NOMO-1 treated with dmso at 0.1 percent for 144 hours (cell line): Measurements from ENCODE around the gene GUK1.
A peak's percentile ranks its signal among the peaks of the same experiment; 100 is the strongest.

Experiments
- DNase-seq: peaks from one replicate; lab custom pipeline; 2025; ENCODE audit not compliant: unreplicated experiment; lab: John Stamatoyannopoulos, UW

The GUK1 gene, protein sequence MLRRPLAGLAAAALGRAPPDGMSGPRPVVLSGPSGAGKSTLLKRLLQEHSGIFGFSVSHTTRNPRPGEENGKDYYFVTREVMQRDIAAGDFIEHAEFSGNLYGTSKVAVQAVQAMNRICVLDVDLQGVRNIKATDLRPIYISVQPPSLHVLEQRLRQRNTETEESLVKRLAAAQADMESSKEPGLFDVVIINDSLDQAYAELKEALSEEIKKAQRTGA

DNA sequence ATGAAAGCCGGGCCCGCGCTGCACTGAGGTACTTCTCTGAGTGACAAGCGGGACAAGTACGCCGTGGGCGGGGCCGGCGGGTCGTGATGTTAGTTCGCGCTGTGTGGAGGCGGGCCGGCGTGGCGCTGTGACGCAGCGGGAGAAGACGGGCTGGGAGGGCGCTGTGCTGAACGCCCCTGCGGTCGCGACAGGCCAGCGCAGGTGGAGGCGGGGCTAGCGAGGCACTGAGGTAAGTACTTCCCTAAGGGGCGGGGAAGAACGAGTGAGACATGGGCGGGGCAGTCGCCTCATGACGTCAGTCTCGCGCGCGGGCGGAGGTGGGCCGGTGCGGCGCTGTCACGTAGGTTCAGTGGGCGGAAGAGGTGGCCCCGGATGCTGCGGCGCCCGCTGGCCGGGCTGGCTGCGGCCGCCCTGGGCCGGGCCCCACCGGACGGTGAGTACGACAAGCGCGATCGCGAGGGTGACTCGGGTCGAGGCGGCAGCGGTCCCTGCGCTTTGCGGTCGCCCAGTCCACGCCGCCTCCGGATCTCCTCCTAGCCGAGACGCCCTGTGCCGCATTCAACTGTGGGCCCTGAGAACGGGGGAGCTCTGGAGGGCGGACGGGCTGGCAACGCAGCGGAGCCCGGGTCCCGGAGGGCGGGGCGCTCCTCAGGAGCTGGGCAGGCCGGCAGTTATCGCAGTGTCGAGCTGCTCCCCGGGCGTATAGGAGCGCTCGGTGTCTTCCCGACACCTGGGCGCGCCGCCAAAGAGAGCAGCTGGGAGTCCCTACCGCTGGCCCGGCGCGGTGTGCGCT, at the start of gene GUK1:
Gene GUK1 (plus strand): TSS at position 349 of the 793 bp plus-strand sequence. CDS start 24 bp downstream, at position 373.
- DNase-seq = peak; percentile 99

DNA sequence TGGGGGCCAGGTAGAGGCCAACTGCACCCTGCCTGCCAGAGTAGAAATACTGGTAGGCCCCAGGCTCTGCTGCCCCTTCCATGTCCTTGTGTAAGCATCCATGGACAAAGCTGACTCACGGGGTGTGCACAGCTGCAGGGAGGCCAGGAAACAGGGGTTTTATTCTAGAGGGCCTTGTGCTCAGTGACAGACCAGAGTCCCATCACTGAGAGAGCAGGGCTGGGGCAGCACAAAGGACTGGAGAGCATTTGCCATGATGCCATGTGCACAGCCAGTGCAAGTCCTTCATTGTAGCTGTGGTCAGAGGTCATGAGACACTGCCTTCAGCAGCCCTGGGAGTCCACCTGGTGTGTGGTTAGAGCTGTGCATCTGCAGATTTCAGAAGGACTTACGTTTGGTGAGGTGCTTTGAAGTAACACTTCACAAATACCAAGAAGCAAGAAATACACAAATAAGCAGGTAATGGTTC, 49.4 kb upstream of the GUK1 start:
- no peak for DNase-seq

DNA sequence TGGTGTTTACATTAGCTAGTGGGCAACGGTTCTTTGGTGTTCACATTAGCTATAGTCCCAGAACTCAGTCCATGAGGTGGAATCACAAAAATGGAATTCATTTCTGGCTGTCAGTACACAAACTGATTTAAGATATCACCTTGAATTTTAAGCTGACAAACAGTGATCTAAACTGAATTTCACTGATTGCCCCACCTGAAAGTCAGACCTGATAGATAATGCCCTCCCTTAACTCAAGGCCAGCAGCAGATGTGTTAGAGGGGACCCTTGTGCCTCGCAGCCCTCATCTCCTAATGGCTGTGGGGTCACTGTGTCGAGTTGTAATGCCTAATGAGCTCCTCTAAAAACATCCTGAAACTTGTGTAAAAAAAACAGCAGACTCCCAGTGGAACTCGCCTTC, 49.0 kb upstream of the GUK1 start:
- no peak for DNase-seq

DNA sequence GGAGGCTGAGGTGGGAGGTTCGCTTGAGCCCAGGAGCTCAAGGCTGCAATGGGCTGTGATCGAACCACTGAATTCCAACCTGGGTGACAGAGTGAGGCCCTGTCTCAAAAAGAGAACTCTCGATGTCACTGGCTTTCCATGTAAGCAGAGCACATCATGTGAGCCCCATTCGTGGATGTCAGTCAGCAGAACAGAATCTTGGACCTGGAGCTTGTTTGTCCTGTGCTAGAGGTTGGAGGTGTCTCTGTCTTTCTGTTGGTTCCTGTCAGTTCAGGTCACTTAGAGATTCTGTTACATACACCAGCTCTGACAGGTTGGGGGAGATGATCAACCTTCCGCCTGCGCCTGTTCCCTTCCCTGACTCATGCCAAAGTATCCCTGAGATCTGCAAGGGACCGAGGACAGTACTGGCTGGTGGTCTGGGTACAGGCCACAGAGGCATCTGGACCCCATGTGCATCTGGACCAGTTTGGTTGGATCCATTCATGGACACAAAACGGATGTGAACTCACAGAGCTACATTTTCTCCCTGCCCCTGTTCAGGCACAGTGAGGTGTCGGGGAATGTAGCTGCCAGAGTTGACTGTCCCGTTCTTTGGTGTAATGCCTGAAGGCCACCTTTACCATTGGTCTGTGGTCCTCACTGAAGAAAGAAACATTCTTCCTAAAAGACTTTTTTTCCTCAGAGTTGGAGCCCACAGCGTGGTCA, 47.6 kb upstream of the GUK1 start:
- no peak for DNase-seq

DNA sequence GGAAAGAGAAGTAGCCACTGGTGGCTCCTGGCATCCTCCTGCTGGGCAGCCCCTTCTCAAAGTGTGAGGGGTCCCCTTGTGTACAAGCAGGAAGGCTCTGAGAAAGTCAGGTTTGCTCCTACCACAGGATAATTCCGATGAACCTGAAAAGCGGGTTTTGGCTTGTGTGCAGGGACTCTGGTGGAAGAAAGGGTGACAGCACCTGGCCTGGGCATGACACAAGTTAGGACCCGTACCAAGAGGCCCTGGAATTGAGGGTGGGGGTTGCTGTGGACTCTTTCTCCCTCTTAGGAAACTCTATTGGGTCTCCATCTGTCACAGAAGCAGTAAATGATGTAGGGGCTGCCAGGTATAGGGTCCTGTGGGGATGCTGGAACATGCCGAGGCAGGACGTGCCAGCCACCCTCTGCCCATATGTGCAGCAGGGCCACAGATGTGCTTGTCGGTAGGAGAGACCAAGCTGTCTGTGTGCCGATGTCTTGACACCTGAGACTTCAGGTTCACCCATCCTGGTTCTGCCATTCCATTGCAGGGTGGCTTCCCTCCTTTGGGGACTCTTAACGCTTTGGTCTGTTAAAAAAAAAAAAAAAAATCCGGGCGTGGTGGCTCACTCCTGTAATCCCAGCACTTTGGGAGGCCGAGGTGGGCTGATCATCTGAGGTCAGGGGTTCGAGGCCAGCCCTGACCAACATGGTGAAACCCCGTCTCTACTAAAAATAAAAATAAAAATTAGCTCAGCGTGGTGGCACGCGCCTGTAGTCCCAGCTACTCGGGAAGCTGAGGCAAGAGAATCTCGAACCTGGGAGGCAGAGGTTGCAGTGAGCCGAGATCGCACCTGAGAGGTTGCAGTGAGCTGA, 46.8 kb upstream of the GUK1 start:
- no peak for DNase-seq

DNA sequence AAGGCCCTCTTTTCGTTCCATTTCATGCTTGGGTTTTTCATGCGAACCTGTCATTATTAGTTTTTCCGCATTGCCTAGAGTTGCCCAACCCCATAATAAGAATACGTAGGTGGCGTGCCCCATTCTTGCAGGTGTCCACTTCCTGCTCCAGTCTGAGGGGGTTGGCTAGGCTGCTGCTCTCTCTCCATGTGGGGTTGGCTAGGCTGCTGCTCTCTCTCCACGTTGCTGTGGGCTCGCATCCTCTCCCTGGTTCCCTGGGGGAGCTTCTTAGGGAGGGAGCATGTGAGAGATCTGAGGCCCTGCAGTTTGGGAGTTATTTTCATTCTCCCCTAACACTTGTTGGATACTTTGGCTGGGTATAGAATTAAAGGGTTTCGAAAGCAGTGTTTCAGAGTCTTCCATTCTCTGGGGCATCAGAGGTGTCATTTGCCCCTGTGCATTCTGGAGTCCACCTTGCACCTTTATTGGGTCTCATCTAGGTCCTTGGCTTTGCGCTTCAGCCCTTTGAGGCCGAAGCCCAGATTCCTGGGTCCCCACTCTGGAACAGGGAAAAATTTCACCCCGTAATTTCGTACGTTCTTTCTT, 45.6 kb upstream of the GUK1 start:
- no peak for DNase-seq

DNA sequence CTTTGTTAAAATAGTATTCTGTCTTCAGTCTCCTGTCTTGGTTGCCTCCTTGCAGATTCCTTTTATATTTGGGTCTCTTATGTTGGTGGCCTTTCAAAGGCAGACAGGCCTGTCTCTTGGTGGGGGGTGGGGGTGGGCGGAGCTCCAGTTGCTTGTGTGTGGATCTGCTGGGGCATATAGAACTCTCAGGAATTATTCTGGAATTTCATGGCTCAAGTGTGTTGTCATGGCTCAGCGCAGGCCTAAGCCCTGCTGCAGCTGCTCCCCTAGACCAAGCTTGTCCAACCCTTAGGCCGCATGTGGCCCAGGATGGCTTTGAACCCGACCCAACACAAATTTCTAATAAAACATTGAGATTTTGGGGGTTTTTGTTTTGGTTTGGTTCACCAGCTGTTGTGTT, 44.9 kb upstream of the GUK1 start:
- no peak for DNase-seq

DNA sequence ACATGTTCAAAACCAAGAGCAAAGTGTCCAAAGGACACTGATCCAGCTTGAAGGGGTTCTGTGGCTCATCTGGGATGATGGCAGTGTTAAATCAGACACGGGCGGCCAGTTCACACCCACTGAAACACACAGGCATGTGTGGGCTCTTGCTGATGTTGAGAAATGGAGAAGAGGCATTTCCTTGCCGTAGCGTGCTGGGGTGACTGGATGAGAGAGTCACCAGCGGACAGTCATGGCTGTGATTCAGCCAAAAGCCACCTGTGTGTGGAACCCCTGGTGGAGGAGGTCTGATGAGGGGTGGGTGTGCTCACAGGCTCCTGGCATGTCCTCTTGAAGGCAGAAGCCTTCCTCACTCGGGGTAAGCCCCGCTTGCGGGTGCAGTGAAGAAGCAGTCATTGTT, 44.1 kb upstream of the GUK1 start:
- DNase-seq = no peak

DNA sequence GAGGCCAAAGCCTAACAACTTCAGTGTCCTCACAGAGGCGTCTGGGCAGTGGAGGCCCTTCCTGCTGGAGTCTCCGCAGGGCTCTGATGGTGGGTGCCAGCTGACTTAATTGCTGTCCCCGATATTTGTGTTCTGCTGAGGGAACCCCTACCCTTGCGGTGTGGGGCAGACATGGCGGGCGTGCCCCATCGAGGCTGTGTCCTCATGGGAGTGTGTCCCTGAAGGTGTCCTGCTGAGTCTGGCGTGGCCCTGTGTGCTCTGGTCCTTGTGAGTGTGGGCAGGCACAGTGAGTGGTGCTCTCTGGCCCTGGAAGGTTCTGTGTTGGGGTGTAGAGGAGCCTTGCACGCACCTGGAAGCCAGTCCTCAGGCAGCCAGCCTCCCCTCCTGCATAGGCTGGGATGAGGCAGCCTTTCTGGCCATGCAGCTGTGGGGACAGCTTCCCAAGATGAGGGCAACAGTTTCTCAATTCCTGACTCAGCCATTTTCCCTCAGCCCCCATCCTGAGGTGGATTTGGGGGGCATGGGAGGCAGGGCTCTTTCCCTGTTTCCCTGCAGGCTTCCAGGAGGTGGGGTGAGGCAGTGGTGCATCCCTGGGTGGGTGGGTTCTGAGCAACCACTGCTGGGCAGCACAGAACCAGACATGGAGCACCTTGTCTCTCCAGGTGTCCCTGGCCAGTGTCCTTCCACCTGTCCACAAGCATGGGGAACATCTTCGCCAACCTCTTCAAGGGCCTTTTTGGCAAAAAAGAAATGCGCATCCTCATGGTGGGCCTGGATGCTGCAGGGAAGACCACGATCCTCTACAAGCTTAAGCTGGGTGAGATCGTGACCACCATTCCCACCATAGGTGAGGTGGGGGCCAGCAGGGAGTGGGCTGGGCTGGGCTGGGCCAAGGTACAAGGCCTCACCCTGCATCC, 43.4 kb upstream of the GUK1 start:
- no peak for DNase-seq

DNA sequence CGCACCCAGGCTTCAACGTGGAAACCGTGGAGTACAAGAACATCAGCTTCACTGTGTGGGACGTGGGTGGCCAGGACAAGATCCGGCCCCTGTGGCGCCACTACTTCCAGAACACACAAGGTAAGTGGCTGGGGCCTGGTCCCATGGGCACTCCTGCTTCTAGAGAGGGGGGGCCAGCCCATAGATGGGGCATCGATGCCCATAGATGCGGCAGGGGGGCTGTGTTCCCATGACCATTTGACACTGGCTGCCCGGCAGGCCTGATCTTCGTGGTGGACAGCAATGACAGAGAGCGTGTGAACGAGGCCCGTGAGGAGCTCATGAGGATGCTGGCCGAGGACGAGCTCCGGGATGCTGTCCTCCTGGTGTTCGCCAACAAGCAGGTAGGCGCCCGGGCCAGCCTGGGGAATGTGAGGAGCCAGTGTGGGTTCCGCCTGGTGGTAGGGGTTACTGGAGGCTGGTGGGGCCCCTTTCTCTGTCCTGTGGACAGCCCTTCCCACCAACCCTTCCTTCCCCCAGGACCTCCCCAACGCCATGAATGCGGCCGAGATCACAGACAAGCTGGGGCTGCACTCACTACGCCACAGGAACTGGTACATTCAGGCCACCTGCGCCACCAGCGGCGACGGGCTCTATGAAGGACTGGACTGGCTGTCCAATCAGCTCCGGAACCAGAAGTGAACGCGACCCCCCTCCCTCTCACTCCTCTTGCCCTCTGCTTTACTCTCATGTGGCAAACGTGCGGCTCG, 42.6 kb upstream of the GUK1 start:
- no peak for DNase-seq

DNA sequence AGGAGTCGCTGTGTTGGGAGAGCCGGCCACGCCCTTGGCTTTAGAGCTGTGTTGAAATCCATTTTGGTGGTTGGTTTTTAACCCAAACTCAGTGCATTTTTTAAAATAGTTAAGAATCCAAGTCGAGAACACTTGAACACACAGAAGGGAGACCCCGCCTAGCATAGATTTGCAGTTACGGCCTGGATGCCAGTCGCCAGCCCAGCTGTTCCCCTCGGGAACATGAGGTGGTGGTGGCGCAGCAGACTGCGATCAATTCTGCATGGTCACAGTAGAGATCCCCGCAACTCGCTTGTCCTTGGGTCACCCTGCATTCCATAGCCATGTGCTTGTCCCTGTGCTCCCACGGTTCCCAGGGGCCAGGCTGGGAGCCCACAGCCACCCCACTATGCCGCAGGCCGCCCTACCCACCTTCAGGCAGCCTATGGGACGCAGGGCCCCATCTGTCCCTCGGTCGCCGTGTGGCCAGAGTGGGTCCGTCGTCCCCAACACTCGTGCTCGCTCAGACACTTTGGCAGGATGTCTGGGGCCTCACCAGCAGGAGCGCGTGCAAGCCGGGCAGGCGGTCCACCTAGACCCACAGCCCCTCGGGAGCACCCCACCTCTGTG, 41.7 kb upstream of the GUK1 start:
- no peak for DNase-seq

DNA sequence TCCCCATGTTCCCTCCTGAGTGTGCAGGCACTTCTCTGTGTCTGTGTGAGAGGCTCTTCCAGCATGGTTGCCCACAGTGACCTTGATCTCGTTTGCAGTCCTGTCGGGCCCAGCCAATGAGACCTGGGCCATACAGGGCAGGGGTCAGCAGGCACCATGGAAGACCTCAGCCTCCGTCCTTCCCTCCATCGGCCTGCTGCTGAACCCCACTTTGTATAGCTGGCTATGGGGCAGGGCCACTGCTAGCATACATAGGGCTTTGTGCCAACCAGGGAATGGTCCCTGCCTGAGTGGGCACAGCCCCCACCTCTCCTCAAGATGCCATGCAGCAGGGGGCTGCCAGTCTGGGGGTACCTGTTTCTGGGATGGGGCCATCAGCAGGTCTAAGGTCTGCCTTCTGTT, 40.7 kb upstream of the GUK1 start:
- DNase-seq = no peak

DNA sequence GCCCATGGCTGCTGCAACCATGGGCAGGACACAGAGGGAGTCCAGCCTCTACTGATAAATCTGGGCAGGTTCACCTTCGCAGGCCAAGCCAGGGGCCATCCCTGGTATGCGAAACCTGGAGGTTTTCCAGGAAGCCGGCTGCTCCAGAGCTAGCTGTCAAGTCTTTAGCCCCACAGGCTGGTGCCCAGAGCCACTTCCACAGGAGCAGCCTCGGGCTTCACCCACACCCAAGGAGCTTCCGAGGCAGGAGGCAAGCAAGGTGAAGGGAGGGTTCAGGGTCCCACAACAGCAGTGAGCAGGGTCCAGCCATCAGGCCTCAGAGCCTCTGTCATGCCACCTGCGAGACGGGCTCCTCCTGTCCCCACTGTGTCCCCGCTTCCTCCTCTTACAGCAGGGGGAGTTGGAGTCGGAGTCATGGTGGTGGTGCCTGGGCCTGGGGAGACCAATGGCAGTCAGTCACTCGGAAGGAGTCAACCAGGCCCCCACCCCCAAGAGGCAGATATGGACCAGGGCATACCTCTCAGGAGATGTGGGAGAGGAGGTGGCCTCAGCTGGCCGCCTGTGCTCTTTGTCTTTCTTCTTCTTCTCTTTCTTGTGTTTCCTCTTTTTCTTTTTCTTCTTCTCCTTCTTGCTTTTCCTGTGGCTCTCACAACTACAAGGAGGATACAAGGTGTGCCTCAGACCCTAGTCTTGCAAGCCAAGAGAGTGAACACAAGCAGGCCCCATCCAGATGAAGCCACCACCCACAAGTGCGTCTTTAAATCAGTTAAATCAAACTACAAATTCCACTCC, 39.1 kb upstream of the GUK1 start:
- no peak for DNase-seq

DNA sequence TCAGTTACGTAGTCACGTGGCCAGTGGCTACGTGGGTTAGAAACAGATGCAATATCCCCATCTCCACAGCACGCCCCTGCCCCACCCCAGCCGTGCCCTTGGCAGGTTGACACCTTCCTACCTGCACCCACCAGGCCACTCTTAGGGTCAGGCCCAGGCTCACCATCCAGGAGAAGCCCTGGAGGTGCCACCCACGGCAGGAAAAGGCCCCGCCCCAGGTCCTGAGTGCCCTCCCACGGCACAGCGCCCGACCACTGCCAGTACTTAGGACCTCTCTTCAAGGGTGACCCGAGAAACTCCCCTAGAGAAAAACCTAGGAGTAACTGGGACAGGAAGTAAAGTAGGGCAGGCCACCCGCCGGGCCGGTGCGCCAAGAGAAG, 38.5 kb upstream of the GUK1 start:
- no peak for DNase-seq

DNA sequence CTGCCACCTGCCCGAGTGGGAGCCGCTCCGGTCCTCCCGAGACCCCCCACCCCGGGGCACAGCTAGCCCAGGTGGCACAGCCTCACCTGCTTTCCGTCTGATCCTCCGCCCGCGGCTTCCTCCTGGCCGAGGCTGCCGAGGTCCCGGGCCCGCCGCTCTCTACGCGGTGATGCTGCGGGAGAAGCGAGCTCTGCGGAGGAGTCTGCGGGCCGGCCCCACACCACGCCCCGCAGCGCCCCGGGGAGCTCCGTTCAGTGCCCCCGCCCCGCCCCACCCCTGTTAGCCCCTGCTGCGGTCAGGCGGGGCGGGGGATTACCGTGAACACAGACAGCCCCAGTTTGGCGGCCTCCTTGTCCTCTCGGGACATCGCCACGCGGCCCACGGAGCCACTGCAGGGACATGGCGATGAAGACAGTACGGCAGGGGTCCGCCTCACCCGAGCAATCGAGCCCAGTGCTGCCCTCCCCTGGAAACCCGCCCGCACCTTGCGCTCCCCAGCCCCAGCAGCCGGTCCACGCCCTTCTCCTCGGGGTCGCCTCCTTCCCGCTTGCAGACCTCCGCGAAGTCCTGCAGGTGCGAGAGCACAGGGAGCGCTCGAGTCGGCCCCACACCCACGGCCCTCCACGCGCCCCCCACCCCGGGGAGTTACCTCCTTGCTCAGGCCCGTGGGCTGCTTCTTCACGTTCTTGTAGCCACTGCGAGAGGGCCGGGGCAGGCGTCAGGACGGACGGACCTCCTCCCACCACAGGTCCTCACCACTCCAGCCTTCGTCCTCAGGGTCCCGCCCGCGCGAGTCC, 37.9 kb upstream of the GUK1 start:
- no peak for DNase-seq

DNA sequence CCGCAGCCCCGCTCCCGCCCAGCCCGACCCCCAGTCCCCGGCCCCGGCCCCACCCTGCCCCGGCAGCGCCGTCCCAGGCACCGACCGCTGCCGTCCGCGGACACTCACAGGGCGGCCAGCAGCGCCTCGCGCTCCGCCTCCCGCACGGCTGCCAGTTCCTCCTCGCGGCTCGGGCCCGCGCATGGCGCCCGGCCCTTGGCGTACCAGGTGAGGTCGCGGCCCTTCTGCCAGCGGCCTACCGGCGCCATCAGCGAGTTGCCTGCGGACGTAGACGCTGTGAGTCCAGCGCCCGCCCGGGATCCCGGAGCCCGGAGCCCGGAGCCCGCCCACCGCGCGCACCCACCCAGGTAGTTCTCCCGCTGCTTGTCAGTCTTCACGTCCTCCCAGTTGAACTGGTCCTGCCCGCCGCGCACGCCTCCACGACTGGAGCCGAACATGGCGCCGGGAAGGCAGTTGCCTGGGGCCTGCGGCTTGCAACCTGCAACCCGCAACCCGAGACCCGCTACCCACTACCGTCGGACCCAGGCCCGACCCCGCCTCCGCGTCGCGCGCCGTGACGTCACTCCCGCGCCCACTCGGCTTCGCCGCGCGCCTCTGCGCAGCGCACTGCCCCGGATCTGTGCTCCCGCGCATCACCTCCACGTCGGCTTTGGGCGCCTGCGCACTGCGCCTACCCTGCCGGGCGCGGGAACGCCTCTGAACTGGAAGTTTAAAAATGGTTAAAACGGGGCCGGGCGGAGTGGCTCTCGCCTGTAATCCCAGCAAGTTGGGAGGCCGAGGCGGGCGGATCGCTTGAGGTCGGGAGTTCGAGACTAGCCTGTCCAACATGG, 37.1 kb upstream of the GUK1 start, which contains the start of gene C1orf35:
Gene C1orf35 (minus strand): TSS at position 535 of the 830 bp plus-strand sequence. CDS start 98 bp downstream, at position 437.
- peak; percentile 92 for DNase-seq
